ENCODE data around the gene CORO7. TPM values are rescaled to one million over a fixed set of nuclear protein-coding genes. Genes with fewer than 3 reads are reported as not detected.
A peak's percentile ranks its signal among the peaks of the same experiment; 100 is the strongest.

Gene CORO7
- total and polyA plus RNA-seq, 5 donors, result 9.0 to 18.1 (median 15.8) TPM

- under 1% methylated on average over 68 of the region's 68 CpGs for WGBS
- Histone ChIP-seq H3K4me3 (ENCODE audit: low read length) (peak within 1 kb of the TSS; percentile 78), H3K4me1 (ENCODE audit: control insufficient read depth, insufficient read depth, low read length) (peaks cover 2% of the 10 kb centered on the region), H3K27me3 (ENCODE audit: control insufficient read depth, insufficient read depth) (no peaks in the 10 kb centered on the region), H3K27ac (ENCODE audit: low read length) (peak within 1 kb of the TSS; percentile 96), H3K9me3 (ENCODE audit: control insufficient read depth, low read length) (no peaks in the 10 kb centered on the region)
- intact Hi-C loops (cut with DNase I), result no loop called here
- DNase-seq, result peak; percentile 93 to 98 (median 97)
- peak; percentile 98 for ATAC-seq
Observed at GRCh38 chr16:4425378-4426020, 9.1 kb upstream of the CORO7 start, which contains the start of gene DNAJA3. TSS of gene DNAJA3 (plus strand) at chr16:4425868. CDS start at chr16:4425882, 14 bp downstream.

- 74% methylated on average over 8 of the region's 8 CpGs for WGBS
- Histone ChIP-seq H3K27me3 (ENCODE audit: control insufficient read depth, insufficient read depth) (no peaks in the 10 kb centered on the region), H3K4me1 (ENCODE audit: control insufficient read depth, insufficient read depth, low read length) (peaks cover 2% of the 10 kb centered on the region), H3K4me3 (ENCODE audit: low read length) (no peak overlapping the region), H3K27ac (ENCODE audit: low read length) (no peak overlapping the region), H3K9me3 (ENCODE audit: control insufficient read depth, low read length) (no peaks in the 10 kb centered on the region)
- intact Hi-C loops (cut with DNase I), result no loop called here
- no peak for ATAC-seq
- no peak for DNase-seq
Observed at GRCh38 chr16:4420505-4421105, 4.2 kb upstream of the CORO7 start.

- DNase-seq (no peak), ATAC-seq (no peak)
- Histone ChIP-seq H3K27me3 (ENCODE audit: control insufficient read depth, insufficient read depth) (no peaks in the 10 kb centered on the region), H3K4me3 (ENCODE audit: low read length) (no peak overlapping the region), H3K9me3 (ENCODE audit: control insufficient read depth, low read length) (no peaks in the 10 kb centered on the region), H3K4me1 (ENCODE audit: control insufficient read depth, insufficient read depth, low read length) (peaks cover 3% of the 10 kb centered on the region), H3K27ac (ENCODE audit: low read length) (no peak overlapping the region)
- intact Hi-C loops (cut with DNase I), result no loop called here
- 80% methylated on average over 7 of the region's 7 CpGs for whole genome bisulfite sequencing
Observed at GRCh38 chr16:4419402-4419959, 3.1 kb upstream of the CORO7 start.

GRCh38 chr16:4415538-4416199, 727 bp downstream of the CORO7 start:
- intact Hi-C loops (cut with DNase I), result no loop called here
- H3K4me1 ChIP-seq (ENCODE audit: control insufficient read depth, insufficient read depth, low read length), result peaks cover 3% of the 10 kb centered on the region
- ATAC-seq (peak; percentile 3 to 49), DNase-seq (peak; percentile 59 to 85 (median 84))
- H3K27me3 ChIP-seq (ENCODE audit: control insufficient read depth, insufficient read depth), result no peaks in the 10 kb centered on the region
- H3K27ac ChIP-seq (ENCODE audit: low read length), result peak overlapping the region; percentile 9
- WGBS, result 2% methylated on average over 44 of the region's 44 CpGs
- no peaks in the 10 kb centered on the region for H3K9me3 ChIP-seq (ENCODE audit: control insufficient read depth, low read length)
- H3K4me3 ChIP-seq (ENCODE audit: low read length), result peak overlapping the region; percentile 91

- H3K27ac ChIP-seq (ENCODE audit: low read length), result no peak overlapping the region
- no peak for DNase-seq
- no peaks in the 10 kb centered on the region for H3K9me3 ChIP-seq (ENCODE audit: control insufficient read depth, low read length)
- peaks cover 3% of the 10 kb centered on the region for H3K4me1 ChIP-seq (ENCODE audit: control insufficient read depth, insufficient read depth, low read length)
- WGBS, result 89% methylated on average over 7 of the region's 7 CpGs
- no peaks in the 10 kb centered on the region for H3K27me3 ChIP-seq (ENCODE audit: control insufficient read depth, insufficient read depth)
- intact Hi-C loops (cut with DNase I), result no loop called here
- no peak overlapping the region for H3K4me3 ChIP-seq (ENCODE audit: low read length)
- no peak for ATAC-seq
Observed at GRCh38 chr16:4414187-4414917, 2.0 kb downstream of the CORO7 start.

GRCh38 chr16:4412854-4413253, 3.5 kb downstream of the CORO7 start:
- Histone ChIP-seq H3K27ac (ENCODE audit: low read length) (no peak overlapping the region), H3K9me3 (ENCODE audit: control insufficient read depth, low read length) (no peaks in the 10 kb centered on the region), H3K4me3 (ENCODE audit: low read length) (no peak overlapping the region), H3K27me3 (ENCODE audit: control insufficient read depth, insufficient read depth) (no peaks in the 10 kb centered on the region), H3K4me1 (ENCODE audit: control insufficient read depth, insufficient read depth, low read length) (peaks cover 3% of the 10 kb centered on the region)
- ATAC-seq, result no peak
- WGBS, result 93% methylated on average over 4 of the region's 4 CpGs
- no peak for DNase-seq
- intact Hi-C loops (cut with DNase I), result no loop called here

- intact Hi-C loops (cut with DNase I), result no loop called here
- Histone ChIP-seq H3K9me3 (ENCODE audit: control insufficient read depth, low read length) (no peaks in the 10 kb centered on the region), H3K4me1 (ENCODE audit: control insufficient read depth, insufficient read depth, low read length) (peaks cover 3% of the 10 kb centered on the region), H3K27ac (ENCODE audit: low read length) (no peak overlapping the region), H3K4me3 (ENCODE audit: low read length) (no peak overlapping the region), H3K27me3 (ENCODE audit: control insufficient read depth, insufficient read depth) (no peaks in the 10 kb centered on the region)
- WGBS, result 78% methylated on average over 8 of the region's 8 CpGs
- DNase-seq (no peak), ATAC-seq (no peak)
Observed at GRCh38 chr16:4412159-4412558, 4.2 kb downstream of the CORO7 start.

- no peak overlapping the region for H3K4me3 ChIP-seq (ENCODE audit: low read length)
- no peaks in the 10 kb centered on the region for H3K9me3 ChIP-seq (ENCODE audit: control insufficient read depth, low read length)
- ATAC-seq, result peak; percentile 52 to 74
- intact Hi-C loops (cut with DNase I), result no loop called here
- H3K27me3 ChIP-seq (ENCODE audit: control insufficient read depth, insufficient read depth), result no peaks in the 10 kb centered on the region
- H3K4me1 ChIP-seq (ENCODE audit: control insufficient read depth, insufficient read depth, low read length), result peaks cover 3% of the 10 kb centered on the region
- H3K27ac ChIP-seq (ENCODE audit: low read length), result no peak overlapping the region
- 57% methylated on average over 16 of the region's 16 CpGs for WGBS
- peak; percentile 87 to 96 (median 94) for DNase-seq
Observed at GRCh38 chr16:4411684-4412083, 4.7 kb downstream of the CORO7 start.

- Histone ChIP-seq H3K27me3 (ENCODE audit: control insufficient read depth, insufficient read depth) (no peaks in the 10 kb centered on the region), H3K9me3 (ENCODE audit: control insufficient read depth, low read length) (no peaks in the 10 kb centered on the region), H3K27ac (ENCODE audit: low read length) (no peak overlapping the region), H3K4me1 (ENCODE audit: control insufficient read depth, insufficient read depth, low read length) (peaks cover 3% of the 10 kb centered on the region), H3K4me3 (ENCODE audit: low read length) (no peak overlapping the region)
- intact Hi-C loops (cut with DNase I), result no loop called here
- DNase-seq, result peak; percentile 45 to 81 (median 65)
- ATAC-seq, result peak in 1 of 2 donors; percentile 2
- WGBS, result 61% methylated on average over 15 of the region's 15 CpGs
Observed at GRCh38 chr16:4410335-4411075, 5.9 kb downstream of the CORO7 start.
